Measurements from ENCODE around the gene ALS2.

- TF ChIP-seq CTCF (IDR thresholded peaks at IDR 0.05) (no peak), POLR2A (IDR thresholded peaks at IDR 0.05) (no peak)
Observed at GRCh38 chr2:201789395-201789794, 8.7 kb upstream of the ALS2 start.

Data from body of pancreas (tissue), 4 donors.